Measurements from ENCODE around the gene SLC16A9.

SLC16A9 gene

DNA sequence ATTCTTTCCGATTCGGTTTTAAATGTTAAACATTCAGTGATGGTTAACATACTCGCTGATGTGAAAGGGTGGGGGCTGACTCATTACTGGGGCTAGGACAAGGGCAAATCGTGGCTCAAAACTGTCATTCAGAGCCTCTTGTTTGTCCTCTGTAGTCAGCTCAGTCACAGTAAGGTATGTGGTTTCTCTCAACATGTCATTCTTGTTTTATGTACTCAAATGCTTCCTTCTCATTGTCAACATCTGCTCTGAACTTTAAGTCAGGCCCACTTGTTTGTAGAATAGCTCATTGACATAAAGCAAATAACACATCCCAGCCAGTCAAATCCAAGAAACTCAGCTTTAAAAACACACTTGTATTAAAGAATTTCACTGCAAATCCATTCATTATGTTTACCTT, 7.3 kb downstream of the SLC16A9 start:
- DNase-seq (ENCODE audit: low read depth): no peak
- no peak overlapping the region for H3K4me3 ChIP-seq (ENCODE audit: control insufficient read depth, low read depth, low read length)
- TF ChIP-seq, protein P1, sequence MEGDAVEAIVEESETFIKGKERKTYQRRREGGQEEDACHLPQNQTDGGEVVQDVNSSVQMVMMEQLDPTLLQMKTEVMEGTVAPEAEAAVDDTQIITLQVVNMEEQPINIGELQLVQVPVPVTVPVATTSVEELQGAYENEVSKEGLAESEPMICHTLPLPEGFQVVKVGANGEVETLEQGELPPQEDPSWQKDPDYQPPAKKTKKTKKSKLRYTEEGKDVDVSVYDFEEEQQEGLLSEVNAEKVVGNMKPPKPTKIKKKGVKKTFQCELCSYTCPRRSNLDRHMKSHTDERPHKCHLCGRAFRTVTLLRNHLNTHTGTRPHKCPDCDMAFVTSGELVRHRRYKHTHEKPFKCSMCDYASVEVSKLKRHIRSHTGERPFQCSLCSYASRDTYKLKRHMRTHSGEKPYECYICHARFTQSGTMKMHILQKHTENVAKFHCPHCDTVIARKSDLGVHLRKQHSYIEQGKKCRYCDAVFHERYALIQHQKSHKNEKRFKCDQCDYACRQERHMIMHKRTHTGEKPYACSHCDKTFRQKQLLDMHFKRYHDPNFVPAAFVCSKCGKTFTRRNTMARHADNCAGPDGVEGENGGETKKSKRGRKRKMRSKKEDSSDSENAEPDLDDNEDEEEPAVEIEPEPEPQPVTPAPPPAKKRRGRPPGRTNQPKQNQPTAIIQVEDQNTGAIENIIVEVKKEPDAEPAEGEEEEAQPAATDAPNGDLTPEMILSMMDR (IDR thresholded peaks at IDR 0.05; ENCODE audit: control insufficient read depth, insufficient read depth, low read depth, low read length, missing control alignments): no peak

DNA sequence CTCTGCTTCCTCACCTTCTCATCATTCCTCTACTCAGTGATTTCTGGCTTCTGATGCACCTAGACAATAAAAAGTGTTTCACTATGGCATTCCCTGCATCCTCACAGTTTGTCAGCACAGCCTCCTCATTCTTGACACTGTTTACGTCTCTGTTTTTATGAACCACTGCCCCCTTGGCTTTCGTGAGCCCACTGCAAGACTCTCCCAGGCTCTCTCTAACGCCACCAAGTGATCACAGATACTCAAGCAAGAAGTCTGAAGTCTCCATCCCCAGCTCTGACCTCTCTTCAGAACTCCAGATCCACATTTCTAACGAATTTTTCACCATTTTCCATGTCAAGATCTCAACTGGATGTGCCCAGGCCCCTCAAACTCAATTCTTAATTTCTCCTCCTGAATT, 8.9 kb downstream of the SLC16A9 start:
- DNase-seq (ENCODE audit: low read depth): no peak
- H3K4me3 ChIP-seq (ENCODE audit: control insufficient read depth, low read depth, low read length): no peak overlapping the region
- TF ChIP-seq, protein P1 (IDR thresholded peaks at IDR 0.05; ENCODE audit: control insufficient read depth, insufficient read depth, low read depth, low read length, missing control alignments): no peak

DNA sequence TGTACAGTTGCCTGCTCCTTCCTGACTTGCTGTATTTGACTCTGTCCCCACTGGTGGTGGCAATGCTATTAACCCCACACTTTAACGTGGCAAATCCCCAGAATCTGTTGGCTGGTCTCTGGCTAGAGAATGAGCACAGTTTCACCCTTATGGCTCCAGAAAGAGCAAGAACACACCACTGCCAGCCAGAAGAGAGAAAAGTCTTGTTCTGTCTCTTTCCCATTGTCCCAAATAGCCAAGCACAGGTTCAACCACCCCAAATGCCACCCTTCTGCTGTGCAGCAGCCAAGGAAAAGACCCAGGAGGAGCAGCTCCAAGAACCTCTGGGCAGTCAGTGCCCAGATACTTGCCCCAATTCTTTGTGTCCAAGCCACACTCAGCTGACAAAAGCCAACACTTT, 11.3 kb downstream of the SLC16A9 start:
- H3K4me3 ChIP-seq (ENCODE audit: control insufficient read depth, low read depth, low read length): no peak overlapping the region
- TF ChIP-seq, protein P1 (IDR thresholded peaks at IDR 0.05; ENCODE audit: control insufficient read depth, insufficient read depth, low read depth, low read length, missing control alignments): no peak
- no peak for DNase-seq (ENCODE audit: low read depth)

DNA sequence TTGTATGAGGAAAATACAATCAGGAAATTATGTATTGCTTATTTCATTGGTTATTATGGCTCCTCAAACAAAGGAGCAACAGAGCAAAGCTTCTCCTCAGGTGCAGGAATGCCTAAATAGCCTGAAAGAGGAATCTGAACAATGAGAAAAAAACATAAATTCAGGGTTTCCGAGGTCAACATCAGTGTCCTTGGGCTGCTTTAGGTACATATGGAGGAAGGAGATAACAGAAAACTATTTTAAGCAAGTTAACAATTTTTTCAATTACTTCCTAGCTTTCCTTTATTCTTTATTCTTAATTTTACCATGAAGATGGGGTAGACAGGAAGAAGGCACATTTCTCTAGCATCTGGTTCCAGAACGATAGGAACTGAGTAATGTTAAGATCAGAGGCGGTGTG, 14.0 kb downstream of the SLC16A9 start:
- TF ChIP-seq, protein P1 (IDR thresholded peaks at IDR 0.05; ENCODE audit: control insufficient read depth, insufficient read depth, low read depth, low read length, missing control alignments): no peak
- no peak overlapping the region for H3K4me3 ChIP-seq (ENCODE audit: control insufficient read depth, low read depth, low read length)
- DNase-seq (ENCODE audit: low read depth): no peak

DNA sequence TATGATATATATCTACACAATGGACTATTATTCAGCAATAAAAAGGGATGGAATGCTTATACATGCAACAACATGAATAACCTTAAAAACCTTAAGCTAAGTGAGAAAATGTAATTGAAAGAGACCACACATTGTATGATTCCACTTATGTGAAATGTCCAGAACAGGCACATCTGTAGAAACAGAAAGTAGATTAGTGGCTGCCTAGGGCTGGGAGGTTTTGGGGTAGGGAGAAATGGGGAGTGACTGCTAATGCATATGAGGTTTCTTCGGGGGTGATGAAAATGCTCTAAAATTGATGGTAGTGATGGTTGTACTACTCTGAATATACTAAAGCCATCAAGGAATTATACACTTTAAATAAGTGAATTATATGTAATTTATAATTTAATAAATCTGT, 14.7 kb downstream of the SLC16A9 start:
- no peak overlapping the region for H3K4me3 ChIP-seq (ENCODE audit: control insufficient read depth, low read depth, low read length)
- no peak for DNase-seq (ENCODE audit: low read depth)
- TF ChIP-seq, protein P1 (IDR thresholded peaks at IDR 0.05; ENCODE audit: control insufficient read depth, insufficient read depth, low read depth, low read length, missing control alignments): no peak

DNA sequence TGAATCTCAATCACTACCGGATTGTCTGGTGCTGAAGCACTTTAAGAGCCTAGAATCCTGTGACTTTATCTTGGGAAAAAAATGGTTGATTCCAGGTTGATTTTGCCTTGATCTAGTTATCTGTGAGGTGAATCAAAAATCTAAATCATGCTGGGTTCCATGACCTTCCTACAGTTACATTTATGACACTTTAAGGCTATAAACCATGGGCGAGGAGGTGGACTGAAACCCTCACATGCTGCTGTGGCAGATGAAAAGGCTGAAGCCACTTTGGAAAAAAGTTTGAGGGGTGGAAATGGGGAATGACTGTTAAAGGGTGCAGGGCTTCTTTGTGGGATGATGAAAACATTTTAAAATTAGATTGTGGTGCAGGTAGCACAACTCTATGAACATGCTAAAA, 17.5 kb downstream of the SLC16A9 start:
- DNase-seq (ENCODE audit: low read depth): no peak
- TF ChIP-seq, protein P1 (IDR thresholded peaks at IDR 0.05; ENCODE audit: control insufficient read depth, insufficient read depth, low read depth, low read length, missing control alignments): no peak
- no peak overlapping the region for H3K4me3 ChIP-seq (ENCODE audit: control insufficient read depth, low read depth, low read length)

DNA sequence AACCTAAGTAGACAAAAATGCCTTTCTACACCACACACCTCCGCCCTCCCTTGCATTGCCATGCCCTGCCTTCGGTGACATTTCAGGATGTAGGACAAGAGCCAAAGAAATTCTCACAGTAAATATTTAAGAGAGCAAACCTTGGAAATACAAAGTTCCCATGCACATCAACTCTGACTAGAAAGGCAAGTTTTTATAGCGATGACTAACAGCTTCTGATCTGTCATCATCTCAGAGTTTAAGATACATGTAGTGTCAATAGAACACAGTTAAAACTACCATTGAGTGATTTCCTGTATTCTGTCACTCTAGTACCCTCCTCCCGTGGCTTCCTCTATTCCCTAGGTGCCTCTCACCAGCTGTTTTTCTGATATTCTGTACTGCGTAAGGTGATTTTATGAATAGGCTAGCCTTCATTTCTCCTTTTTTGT, 20.7 kb downstream of the SLC16A9 start:
- no peak for DNase-seq (ENCODE audit: low read depth)
- TF ChIP-seq, protein P1 (IDR thresholded peaks at IDR 0.05; ENCODE audit: control insufficient read depth, insufficient read depth, low read depth, low read length, missing control alignments): no peak
- no peak overlapping the region for H3K4me3 ChIP-seq (ENCODE audit: control insufficient read depth, low read depth, low read length)

Measured in AG09309 (cell line).